AG04450 (cell line): ENCODE data around the gene ZNF783. TPM values are rescaled to one million over a fixed set of nuclear protein-coding genes. Genes with fewer than 3 reads are reported as not detected.

Experiments used
- CTCF ChIA-PET: fragments of 300-600, 350-600 bp; formaldehyde crosslinking; extraction: SDS; loops from one replicate; lab custom pipeline; 2022; ENCODE audit warnings: antibody characterized with exemption, inconsistent platforms; lab: Charles Lee
- POLR2A ChIA-PET: fragments of 350-600 bp; formaldehyde crosslinking; extraction: SDS; loops from one replicate; lab custom pipeline; 2021; ENCODE audit warnings: antibody characterized with exemption, inconsistent platforms; lab: Yijun Ruan, JAX
- DNase-seq: peaks from one replicate; pipeline ENCODE4 v3.0.0-alpha.2; 2011; ENCODE audit warnings: low read depth, low spot score
- H3K27ac ChIP-seq: one replicate; pipeline ENCODE4 v1.5.1; 2012; ENCODE audit warnings: low read depth, low read length, control low read depth
- H3K27me3 ChIP-seq: one replicate; pipeline ENCODE4 v1.6.0; 2012; ENCODE audit warnings: low read length; ENCODE audit not compliant: control insufficient read depth, insufficient read depth
- H3K4me3 ChIP-seq: 2 replicates; pipeline ENCODE4 v1.5.1; 2011; ENCODE audit warnings: mild to moderate bottlenecking, low read depth, low read length, control low read depth
- H3K9me3 ChIP-seq: 2 replicates; pipeline ENCODE4 v1.5.1; 2012; ENCODE audit warnings: low read length; ENCODE audit not compliant: control insufficient read depth, insufficient read depth
- polyA plus RNA-seq: library from polyadenylated mRNA; depleted of rRNA; stranded (reverse); fragments of >200 nt; gene quantifications from 2 replicates; pipeline ENCODE4 v1.2.3, GENCODE V29; 2011
- TF ChIP-seq, protein P1 (sequence below): IDR thresholded peaks from 2 replicates; pipeline ENCODE4 v1.5.1; 2011; ENCODE audit warnings: low read depth, low read length, control low read depth, inconsistent platforms

Gene ZNF783
- polyA plus RNA-seq, 1 experiment: 5.2 TPM

DNA sequence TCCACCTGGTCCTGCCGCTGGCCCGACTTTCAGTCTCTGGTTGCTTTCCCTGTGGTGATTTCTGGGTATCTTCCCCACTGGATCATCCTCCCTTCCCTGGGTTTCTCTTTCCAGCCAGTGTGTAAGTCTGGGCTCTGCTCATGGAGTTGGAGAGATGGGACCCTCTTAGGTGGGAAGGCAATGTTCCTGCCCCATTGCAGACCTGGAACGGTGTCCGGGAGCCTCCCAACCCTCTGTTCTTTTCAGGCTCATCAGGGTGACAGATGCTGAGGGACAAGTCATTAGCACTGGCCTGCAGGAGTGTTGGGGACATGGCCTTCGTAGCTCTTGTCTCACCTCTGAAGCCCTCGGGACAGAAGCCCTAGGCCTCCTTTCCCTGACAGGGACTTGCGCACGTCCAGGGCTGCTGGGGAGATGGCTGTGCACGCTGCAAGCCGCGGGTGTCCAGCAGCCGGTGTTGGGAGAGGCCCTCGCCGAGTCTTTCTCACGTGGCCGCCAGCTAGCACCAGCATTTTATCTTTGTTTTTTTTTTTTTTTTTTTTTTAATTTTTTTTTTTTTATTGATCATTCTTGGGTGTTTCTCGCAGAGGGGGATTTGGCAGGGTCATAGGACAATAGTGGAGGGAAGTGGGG is 17.2 kb downstream of the ZNF783 start:
- Histone ChIP-seq H3K27me3 (no peaks in the 10 kb centered on the region), H3K4me3 (no peak overlapping the region), H3K27ac (no peak overlapping the region), H3K9me3 (peaks cover 3% of the 10 kb centered on the region; the same call in 1 of the 2 replicates)
- ChIA-PET POLR2A (no interaction called here), CTCF (no interaction called here)
- TF ChIP-seq, protein P1, sequence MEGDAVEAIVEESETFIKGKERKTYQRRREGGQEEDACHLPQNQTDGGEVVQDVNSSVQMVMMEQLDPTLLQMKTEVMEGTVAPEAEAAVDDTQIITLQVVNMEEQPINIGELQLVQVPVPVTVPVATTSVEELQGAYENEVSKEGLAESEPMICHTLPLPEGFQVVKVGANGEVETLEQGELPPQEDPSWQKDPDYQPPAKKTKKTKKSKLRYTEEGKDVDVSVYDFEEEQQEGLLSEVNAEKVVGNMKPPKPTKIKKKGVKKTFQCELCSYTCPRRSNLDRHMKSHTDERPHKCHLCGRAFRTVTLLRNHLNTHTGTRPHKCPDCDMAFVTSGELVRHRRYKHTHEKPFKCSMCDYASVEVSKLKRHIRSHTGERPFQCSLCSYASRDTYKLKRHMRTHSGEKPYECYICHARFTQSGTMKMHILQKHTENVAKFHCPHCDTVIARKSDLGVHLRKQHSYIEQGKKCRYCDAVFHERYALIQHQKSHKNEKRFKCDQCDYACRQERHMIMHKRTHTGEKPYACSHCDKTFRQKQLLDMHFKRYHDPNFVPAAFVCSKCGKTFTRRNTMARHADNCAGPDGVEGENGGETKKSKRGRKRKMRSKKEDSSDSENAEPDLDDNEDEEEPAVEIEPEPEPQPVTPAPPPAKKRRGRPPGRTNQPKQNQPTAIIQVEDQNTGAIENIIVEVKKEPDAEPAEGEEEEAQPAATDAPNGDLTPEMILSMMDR: no peak
- DNase-seq: no peak

DNA sequence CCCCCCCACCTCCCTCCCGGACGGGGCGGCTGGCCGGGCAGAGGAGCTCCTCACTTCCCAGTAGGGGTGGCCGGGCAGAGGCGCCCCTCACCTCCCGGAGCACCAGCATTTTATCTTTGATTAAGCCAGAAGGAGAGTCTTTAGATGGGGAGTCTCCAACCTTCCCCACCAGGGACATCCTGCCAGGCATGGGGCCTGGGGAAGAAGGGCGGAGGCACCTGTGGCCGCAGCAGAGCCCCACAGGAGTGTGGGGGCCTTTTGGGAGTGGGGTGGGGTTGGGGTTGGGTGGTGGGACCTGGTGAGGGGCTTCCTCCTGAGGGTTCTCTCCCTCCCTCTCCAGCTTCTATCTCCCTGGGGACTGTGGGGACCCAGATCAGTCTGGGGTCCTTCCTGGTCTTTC is 18.2 kb downstream of the ZNF783 start:
- CTCF ChIA-PET: no interaction called here
- Histone ChIP-seq H3K9me3 (no peaks in the 10 kb centered on the region; the same call in 1 of the 2 replicates), H3K4me3 (no peak overlapping the region), H3K27me3 (no peaks in the 10 kb centered on the region), H3K27ac (no peak overlapping the region)
- POLR2A ChIA-PET: no interaction called here
- TF ChIP-seq, protein P1: no peak
- DNase-seq: no peak

DNA sequence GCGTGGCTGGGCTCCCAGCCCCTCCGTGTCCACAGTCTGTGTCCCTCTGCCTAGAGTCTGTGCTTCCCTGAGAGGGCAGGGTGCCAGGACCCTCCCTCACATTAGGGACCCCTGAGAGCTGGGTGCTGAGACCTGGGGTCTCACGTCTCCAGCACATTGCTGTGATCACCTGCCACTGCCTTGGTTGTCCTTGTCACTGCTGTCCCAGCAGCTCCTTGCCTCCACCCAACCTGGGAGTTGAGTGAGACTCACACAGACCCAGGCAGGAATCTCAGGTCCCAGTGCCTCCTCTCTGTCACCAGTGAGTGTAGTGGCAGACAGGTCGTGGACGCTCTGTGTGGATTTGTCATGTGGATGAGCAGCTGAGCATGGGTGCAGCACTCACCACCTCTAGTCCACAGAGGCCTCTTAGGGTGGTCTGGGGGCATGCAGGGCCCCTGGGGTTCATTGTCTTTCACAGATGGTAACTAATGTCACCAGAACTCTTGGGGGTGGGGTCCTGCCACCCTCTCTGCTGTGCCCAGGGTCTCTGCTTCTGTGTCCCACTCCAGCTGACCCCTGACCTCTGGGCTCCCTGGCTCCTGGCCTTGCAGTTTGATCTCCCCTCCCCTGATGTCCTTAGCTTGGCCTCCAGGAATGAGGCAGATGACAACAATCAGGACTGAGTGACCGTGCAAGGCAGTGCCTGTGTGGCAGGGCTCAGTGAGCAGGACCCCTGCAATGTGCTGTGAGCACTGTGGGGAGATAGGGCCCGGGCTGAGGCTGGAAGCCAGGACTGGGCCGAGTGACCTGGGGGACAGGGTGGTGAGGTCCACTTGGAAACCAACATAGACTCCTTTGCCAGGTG is 18.9 kb downstream of the ZNF783 start:
- Histone ChIP-seq H3K27ac (no peak overlapping the region), H3K4me3 (no peak overlapping the region), H3K9me3 (no peaks in the 10 kb centered on the region; the same call in 1 of the 2 replicates), H3K27me3 (no peaks in the 10 kb centered on the region)
- ChIA-PET POLR2A (no interaction called here), CTCF (no interaction called here)
- TF ChIP-seq, protein P1: no peak
- DNase-seq: no peak

DNA sequence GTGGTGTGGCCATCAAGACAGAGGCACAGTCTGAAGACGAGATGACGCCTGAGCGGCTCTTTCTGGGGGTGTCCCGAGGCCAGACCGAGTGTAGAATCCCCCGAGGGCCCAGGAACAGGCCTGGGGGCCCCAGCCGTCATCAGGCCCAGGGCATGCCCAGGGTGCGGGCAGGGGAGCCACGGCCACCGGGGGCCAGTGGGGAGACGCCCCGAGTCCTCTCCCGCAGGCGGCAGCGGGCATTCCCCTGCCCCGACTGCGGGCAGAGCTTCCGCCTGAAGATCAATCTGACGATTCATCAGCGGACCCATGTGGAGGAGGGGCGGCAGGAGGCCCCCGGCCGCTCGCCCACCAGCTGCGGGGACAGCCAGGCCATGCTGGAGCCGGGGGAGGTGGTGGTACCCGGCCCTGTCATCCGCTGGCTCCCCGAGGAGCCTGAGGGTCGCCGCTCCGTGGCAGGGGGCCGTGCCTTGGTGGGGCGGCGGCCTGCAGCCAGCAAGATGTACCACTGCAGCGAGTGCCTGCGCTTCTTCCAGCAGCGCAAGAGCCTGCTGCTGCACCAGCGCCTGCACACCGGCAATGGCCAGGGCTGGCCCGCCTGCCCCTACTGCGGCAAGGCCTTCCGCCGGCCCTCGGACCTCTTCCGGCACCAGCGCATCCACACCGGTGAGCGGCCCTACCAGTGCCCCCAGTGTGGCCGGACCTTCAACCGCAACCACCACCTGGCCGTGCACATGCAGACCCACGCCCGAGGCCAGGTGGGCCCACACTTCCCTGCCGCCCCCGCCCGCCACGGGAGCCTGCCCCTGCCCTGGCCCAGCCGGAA is 19.7 kb downstream of the ZNF783 start:
- Histone ChIP-seq H3K27me3 (no peaks in the 10 kb centered on the region), H3K9me3 (no peaks in the 10 kb centered on the region; the same call in 1 of the 2 replicates), H3K4me3 (no peak overlapping the region), H3K27ac (no peak overlapping the region)
- TF ChIP-seq, protein P1: no peak
- ChIA-PET CTCF (no interaction called here), POLR2A (no interaction called here)
- no peak for DNase-seq
